Fibroblast of skin of back (primary cell): ENCODE results near the gene AFTPH.
A peak's percentile ranks its signal among the peaks of the same experiment; 100 is the strongest.
"Not testable (repeated sequence)": the region's sequence is repeated elsewhere in the genome, so short reads cannot be mapped to it uniquely, and the experiment has no call there.

Source experiments
- DNase-seq: peaks from one replicate; pipeline ENCODE4 v3.0.0-alpha.2; 2013

The AFTPH gene

DNA sequence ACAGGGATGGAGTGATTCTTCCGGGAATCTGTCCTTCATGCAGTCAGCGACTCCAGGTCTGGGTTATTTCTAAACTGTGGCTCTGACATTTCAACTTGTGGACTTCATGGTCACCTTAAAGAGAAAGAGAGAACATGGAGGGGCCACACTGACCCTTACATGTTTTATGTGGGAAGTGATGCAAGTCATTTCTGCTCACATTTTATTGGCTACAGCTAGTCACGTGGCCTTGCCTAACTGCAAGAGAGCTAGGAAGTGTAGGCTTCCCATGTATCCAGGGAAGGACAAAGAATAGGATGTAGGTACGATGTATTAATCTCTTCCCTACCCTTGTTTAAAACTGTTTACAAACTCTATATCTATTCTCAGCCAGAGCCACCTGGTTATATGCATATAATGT is 30.3 kb upstream of the AFTPH start:
- no peak for DNase-seq

DNA sequence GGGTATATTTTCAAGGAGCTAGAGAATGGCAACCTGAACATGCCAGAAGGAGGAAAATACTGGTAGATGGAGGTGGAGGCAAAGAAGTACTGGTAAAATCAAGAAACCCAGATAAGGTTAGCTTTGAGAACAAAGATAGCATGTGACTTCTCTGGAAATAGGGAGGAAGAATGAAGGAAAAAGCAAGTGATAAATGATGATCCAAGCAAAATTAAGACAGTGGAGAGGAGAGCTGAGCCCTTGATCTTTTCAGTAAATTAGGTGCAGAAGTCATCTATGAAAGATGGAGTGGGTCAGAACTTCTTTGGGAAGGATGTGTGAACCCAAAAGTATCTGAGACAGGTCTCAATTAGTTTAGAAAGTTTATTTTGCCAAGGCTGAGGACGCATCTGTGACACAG is 25.7 kb upstream of the AFTPH start:
- no peak for DNase-seq

DNA sequence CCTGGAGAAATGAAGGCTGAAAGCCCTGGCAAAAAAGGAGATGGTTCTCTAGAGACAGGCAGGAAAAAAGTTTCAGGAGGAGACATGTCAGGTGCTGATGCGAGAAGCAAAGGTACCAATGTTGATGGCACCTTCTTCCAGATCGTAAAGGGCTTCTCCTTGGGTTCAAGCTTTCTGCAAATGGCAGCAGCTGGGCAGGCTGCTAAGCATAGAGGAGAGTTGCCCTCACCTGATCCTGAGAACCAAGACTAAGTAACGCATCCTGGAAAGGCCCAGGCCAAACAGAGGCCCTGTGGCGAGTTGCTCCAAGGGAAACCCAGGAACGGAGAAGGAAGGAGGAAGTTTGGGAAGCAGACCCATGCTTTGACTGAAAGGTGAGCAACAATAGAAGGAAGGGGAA is 23.6 kb upstream of the AFTPH start:
- no peak for DNase-seq

DNA sequence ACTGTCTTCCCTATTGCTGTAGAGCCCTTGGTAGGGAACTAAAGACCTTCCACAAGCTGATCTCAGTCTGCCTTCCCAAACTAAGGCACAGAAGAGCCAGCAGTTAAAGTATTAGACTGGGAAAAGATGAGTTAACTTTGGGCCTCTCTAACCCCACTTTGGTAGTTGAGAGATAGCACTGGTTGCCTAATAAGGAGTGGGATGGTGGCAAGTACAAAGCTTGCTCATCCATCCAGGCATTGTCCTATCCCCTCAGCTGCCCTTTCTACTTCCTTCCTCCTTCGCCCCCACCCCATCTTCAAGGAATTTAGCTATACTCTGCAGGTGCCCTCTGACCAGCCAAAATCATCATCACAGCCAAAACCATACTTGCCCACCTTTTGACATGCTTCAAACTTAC is 22.2 kb upstream of the AFTPH start:
- no peak for DNase-seq

DNA sequence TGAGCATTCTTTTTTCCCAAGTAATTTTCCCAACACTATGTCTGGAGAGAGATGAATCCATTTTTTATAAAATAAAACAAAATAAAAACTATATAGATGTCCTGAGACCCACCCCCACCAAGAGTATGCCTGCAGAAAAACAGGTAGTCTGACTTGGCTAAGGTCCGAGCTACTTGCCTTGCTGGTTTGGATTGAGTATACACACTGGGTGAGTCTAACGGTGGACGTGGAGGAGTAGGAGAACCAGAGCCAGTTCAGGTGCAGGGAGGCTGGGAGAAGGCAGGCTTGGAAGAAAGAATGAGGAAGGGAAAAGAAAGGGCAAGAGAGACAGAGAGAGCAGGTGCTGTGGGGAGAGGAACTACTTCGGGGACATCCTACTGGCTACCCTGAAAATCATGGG is 21.3 kb upstream of the AFTPH start:
- no peak for DNase-seq

DNA sequence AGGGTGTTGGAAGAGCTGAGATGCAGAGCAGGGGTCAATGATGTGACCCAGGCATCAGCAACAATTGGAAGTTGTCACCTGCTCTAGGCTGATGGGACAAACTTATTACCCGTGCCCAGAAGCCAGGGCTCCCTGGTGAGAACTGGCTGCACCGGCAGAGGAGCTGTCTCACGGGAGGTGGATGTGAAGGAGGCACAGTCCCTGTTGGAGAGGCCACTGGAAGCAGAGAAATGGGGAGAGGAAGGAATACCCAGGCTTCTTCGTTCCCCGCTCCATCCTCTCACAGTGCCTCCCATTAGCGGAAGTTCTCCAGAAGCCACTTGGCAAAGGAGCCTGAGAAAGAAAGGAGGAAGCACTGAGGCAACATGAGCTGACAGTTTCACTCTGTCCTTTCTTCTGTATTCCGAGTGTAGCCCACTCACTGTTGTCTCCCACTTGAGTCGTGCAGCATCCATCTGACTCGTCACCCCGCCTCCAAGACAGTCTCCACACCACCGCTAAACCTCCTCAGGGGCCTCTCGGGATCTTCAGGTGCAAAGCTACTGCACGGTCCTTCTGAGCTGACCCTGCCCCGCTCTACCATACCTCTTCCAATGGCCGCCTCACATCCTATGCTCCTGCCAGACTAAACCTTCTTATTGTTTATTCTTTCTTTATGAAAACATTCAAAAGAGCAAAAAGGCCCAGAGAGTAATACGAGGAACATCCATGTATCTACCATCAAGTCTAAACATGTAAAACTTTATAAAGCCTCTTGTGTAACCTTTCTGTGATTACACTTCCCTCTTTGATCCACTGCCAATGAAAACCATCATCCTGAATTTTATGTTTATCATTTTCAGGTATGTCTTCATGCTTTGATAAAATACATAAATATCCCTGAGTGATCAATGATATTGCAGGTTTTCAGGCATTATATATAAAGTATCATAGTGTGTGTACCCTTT is 19.1 kb upstream of the AFTPH start:
- DNase-seq, result no peak

DNA sequence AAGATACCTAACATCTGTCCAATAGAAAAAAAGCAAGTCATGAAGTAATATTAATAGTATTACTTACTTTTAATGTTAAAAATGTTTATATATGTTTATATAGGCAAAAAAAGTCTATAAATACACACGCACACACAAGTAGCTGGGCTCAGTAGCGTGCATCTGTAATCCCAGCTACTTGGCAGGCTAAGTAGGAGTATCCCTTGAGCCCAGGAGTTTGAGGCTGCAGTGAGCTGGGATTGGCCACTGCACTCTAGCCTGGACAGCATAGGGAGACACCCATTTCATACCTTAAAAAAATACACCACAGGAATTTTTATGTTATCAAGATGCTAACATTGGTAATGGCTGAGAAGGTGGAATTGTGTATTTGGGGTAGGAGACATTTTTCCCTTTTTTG is 17.4 kb upstream of the AFTPH start:
- DNase-seq, result no peak

DNA sequence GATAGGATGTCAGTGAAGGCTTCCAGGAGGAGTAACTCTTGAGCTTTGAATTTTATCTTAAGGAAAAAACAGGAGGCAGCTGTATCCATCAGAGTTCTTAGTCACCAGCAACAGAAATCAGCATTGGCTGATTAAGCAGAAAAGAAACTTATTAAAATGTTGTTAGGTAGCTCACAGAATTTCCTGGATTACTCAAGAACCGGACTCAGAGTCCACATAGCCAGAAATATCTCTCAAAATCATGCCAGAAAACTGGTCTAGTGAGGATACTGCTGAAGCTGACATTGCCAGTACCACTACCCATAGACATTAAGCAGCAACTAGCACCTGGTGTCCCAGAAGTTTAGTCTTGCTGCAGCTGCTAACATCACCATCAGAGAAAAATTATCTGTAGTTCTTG is 10.1 kb upstream of the AFTPH start:
- DNase-seq, result no peak

DNA sequence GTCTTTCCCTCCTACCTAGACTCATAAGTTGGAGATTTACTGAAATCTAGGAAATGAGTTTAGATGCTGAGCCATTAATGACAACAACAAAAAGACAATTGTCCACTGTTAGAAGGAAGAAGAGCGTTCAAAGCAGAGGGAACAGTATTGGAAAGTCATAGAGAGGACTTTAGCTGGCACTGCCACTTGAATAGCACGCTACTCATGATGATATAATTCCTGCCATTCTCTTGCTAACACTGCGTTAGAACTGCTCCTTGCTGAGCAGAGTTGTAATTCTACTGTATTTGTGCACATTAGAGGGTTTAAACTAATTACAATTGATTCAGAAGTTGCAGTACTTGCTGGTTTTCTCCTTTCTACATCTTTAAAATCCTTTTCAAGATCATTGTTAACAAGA is 9.0 kb upstream of the AFTPH start:
- DNase-seq, result no peak

DNA sequence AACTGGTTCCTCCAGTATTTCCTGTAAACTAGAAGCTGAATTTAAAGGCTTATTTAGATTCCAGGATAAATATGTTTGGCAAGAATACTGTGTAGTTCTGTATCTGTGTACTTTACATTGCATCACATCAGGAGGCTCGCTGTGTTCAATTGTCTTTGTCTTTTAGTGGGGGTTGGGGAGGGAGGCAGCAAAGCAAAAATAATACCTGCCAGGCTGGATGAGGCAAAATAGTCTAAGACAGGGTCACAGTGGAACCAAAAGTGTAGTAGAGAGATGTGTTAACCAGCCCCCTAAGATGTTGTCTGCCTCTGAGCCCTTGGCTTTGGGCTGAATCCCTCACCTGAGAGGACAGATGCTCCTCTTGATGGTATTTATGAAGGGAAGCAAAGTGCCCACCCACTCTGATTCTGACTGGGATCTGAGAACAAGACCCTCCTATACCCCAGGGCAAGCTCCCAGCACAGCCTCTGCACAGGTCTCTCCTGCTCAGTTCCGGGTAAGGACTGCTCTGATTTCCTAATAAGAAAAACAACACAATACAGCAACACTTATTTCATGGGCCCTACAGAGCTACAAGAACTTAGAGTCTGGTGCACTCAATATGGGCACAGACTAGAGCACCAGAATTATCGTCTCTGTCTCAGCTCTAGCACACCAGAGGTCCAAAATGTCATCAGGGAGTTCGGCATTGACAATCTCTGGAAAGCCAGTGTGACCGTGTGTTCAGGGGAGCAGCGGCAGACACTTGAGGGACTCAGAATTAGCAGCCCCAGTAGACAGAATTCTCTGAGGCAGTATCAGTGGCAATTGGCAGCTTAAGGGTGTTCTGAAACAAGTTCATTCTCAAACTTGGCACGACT is 7.2 kb upstream of the AFTPH start:
- no peak for DNase-seq

DNA sequence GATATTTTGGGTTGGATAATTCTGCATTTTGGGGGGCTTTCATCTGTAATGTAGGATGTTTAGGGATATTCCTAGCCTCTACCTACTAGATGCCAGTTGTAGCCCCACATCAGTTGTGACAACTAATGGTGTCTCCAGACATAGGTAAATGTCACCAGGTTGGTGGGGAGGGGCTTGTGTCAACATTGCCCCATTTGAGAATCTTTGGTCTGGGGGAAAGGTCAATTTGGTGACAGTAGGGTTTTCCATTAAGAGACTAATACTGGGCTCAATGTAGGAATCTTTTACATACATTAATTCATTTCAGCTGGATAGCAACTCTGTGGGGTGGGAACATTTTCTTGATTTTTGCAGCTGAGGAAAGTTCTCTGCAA is 6.6 kb upstream of the AFTPH start:
- no peak for DNase-seq

DNA sequence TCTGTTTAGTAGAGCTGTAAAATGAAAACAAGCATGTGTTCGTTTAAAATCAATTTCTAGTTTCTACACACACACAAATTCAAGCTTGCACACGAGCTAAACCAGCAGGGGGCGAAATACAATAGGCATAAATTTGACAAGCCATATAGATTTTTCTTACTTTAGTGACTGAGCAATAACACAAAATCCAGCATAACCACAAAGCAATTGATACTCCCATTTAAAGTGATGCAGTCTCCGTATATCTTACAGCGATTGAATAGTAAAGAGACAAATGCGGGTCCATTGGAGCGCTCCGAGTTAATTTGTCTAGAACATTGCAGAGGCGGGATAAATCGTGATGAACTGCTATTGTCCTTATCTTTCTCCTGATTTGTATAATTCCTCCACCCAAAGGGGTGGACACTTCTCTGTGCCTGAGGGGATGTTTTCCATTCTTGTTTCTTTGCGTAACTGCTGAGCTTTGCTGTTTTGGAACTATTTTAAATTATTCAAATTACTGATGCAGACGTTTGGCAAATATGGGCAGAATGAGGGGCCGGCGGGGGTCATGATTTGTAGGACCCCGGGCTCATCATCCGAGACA is 1.2 kb upstream of the AFTPH start:
- DNase-seq, result peak; percentile 86

DNA sequence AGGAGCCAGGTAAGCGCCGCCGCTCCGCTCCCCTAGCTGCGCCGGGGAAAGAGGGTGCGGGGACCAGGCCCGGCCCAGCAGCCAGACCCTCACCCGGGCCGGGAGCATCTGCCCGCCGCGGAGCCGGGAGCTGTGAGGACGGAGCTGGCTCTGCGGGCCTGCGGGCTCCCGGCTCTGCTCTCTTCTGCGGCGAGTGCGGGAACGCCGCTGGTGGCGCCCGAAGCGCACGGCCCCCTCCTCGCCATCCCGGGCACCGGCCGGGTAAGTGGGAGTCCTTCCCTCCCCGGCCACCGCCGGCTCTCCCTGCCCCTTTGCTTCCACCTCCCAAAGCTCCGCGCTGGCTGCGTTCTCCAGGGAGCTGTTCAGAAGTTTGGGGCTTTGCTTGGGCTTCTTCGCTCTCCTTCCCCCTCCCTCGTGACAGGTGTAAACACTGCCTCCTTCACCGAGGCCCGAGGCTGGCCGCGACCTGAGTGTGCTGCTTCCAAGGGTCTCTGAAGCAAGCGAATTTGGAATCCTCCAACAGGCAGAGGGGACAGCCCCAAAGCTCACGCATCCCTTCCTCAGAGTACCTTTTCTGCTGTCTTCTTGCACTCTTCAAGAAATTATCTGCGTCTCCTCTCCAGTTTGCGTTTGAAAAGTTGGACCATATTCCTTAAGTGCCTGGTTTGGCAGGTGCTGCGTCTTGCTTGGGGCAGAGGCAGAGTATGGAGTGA is 632 bp downstream of the AFTPH start:
- DNase-seq, result no peak

DNA sequence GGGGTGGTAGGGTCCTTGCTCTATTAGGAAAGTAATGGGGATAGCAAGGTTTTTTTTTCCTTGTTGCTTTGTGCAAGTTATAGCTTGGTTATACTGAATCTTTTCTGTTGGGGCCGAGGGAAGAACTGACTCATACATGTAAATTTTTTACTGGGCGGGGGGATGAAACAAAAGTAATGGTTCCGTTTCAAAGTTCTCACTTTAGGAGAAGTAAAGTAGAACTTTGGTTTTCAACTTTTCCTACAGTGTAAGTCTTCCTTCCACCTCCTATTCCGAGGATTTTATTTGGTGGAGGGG is 1.1 kb downstream of the AFTPH start:
- DNase-seq, result peak; percentile 21

DNA sequence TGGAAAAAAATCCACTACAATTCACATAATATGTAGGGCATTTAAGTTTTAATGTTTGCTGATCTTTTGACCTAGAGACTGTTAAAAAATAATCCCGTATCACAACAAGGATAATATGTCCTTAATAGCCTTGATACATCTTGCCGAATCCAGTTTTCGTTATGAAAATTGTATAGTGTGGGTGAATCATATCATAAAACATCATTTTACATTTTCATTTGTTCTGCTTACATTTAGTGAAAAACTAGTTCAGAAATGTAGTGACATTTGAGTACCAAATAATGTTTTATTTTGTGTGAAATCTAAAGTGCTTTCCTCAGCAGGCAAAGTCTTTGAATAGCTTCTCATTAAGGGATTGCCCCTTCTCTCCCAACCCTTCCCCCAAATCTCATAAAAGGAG is 1.9 kb downstream of the AFTPH start:
- DNase-seq, result no peak

DNA sequence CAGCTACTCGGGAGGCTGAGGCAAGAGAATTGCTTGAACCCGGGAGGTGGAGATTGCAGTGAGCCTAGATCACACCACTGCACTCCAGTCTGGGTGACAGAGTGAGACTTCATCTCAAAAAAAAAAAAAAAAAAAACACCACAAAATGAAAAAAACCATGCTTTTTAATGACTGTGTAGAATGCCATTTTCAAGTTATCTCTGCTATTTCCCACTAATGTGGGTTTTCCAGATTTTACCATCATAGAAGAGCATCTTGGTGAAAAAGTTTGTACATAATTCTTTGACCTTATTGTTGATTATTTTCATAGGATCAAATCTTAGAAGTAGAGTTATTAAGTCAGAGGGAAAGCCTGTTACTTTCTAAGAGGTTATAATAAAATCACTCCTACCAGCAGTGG is 6.8 kb downstream of the AFTPH start:
- not testable (repeated sequence) for DNase-seq

DNA sequence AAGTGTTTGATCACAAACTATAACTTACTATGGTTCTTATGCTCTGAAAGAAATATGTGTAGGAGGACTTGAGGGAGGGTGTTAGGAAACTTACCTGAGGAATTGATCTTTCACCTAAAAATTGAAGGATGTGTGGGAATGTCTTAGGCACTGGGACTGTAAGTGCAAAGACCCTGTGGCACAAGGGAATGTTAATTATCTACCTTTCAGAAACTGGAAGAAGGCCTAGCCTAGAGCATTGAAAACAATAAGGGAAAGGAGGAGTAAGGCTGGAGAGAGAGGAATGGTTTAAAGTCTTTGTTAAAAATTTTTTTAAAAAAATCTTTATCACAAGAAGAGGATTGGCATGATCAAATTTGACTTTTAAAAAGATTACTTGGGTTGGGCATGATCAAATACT is 7.9 kb downstream of the AFTPH start:
- DNase-seq, result no peak

DNA sequence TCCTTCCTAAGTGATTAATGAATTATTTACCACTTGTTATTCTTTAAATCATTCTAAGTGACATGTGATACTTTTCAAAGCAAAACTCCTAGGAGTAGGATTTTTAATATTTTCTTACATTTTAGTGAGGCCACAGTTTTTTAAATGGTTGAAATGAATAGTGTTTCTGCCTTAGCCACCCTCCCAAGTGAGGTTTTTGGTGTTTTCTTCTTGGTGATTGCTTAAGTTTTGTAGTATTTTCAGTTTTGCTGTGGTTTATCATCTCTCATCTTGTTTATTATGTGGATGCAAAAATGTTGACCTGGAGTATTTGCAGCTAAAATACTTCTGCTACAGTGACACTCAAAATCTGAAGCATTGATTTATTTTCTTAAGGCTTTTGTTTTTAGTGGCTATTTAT is 9.8 kb downstream of the AFTPH start:
- DNase-seq, result no peak

DNA sequence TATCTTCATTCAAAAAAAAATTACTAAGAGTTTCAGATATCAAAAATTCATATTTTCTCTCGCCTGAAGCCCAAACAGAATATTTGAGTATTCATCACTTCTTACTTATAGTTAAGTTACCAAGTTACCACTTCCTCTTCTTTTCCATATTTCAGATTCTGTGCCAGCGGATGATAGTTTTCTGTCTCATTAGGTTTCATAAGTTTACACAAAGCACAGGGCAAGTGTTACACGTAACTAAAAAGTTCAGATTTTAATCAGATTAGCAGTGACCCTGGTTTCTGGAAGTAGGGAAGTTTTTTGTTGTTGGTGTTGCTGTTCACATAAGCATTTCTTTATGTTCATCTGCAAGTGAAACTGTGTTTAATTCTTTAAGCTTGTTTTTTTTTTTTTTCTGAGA is 10.2 kb downstream of the AFTPH start:
- no peak for DNase-seq

DNA sequence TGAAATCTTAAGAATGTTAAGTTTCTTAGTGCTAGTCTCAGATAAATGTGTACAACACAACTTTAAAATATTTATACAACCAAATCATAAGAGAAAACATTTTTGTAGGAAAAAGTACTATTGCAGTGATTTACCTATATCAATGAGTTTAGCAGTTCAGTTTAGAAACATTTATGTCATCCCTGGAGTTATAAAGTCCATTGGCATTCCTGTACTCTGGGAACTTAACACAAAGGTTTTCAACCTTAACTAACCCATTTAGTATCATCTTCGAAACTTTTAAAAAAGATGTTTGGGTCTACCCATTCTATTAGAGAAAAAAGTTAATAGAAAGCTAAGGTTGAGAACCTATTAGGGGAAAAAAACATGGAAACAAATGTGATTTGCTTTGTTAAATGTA is 10.9 kb downstream of the AFTPH start:
- no peak for DNase-seq

DNA sequence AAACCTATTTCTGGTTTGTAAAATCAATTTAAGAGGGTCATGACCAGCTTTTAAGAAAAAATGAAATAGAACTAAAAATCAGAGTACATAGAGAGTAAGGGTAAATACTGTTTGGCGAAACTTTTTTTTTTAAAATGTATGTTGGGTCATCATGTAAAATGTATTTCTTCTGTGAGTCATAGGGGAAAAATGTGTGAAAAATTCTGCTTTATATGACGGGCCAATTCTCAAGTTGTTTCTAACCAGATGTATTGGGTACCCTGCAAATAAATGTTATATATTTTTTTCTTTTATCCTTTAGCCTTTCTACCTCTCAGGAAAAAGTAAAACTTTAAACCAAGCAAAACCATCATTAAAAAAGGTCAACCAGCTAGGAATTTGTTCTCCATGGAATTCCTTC is 13.9 kb downstream of the AFTPH start:
- DNase-seq, result peak; percentile 81

DNA sequence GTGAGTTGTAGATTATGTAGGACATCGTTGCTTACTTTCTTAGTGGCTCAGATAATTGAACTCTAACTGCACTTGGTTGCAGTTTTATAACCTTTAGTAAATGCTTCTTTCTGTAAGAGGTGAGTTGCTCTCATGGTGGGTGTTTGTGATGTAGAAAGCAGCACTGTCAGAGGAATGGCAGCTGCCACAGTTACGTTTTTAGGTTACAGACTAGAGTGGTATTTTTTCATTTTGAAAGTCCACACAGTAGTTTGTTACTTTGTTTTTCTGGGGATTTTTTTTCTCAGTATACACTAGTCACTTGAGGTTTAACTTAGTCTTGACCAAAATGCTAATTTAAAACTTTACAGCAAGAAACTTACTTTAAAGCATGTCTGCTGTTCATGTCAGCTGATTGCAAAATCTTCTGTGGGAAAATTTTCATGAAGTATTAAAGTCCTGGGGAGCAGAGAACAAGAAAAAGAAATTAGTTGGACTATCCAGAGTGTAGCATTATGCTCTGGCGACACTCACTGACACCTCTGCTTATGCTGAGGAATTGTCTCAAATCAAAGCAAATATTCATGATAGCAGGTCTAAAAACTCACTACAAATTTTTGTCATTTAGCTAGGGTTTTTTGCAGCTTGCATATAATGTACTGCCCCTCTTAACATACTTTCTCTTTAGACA is 14.8 kb downstream of the AFTPH start:
- DNase-seq, result peak; percentile 17

DNA sequence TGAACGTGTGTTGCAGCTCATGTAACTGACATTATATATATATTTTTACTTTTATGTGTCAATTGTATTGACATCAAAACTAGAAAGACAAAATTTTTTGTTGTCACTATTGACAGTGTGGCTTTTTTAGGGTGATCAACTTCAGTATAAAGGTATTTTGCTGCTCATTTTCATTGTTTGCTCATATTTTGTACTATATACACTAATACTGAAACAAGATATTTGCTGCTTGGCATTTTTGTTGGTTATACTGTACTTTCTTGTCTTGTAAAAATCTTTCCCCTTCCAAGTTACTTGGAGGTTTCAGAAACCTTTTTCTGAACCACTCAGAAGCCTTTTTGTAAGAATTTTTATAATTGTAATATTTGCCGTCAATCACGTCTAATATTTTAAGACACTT is 16.5 kb downstream of the AFTPH start:
- DNase-seq, result no peak
